Heart left ventricle (tissue), 16 donors: ENCODE measurements around the gene STK25. TPM values are rescaled to one million over a fixed set of nuclear protein-coding genes. Genes with fewer than 3 reads are reported as not detected.
"Not testable (repeated sequence)": the region's sequence is repeated elsewhere in the genome, so short reads cannot be mapped to it uniquely, and the experiment has no call there.

Source experiments
- ATAC-seq, 4 donors: fragments of 200-7000 bp; cut with Tn5 transposase; one replicate each; pipeline ENCODE4 v1.9.1; 2020 to 2022; ENCODE audit warnings: moderate library complexity in 4 of 4, mild to moderate bottlenecking in 3 of 4, moderate number of reproducible peaks in 1 of 4
- DNase-seq, 5 donors: peaks; one replicate each; pipeline ENCODE4 v3.0.0-alpha.2; 2020
- H3K27ac ChIP-seq, 12 donors: fragments of 200-600 bp; sonication (generic) in 4 of 12; one replicate each; pipeline versions ENCODE4 v1.5.0 to v1.8.0; 2016 to 2022; ENCODE audit warnings: mild to moderate bottlenecking in 2 of 12
- H3K27me3 ChIP-seq, 9 donors: fragments of 200-600 bp; sonication (generic) in 2 of 9; one replicate each; pipeline versions ENCODE4 v1.5.1 to v1.8.0; 2016 to 2022; ENCODE audit warnings: mild to moderate bottlenecking in 3 of 9
- H3K36me3 ChIP-seq, 9 donors: fragments of 200-600 bp; sonication (generic) in 2 of 9; one replicate each; pipeline versions ENCODE4 v1.5.0 to v1.8.0; 2018 to 2022; ENCODE audit warnings: mild to moderate bottlenecking in 2 of 9
- H3K4me1 ChIP-seq, 12 donors: fragments of 200-600 bp; sonication (generic) in 4 of 12; one replicate each; pipeline versions ENCODE4 v1.5.0 to v1.8.0; 2016 to 2022; ENCODE audit warnings: mild to moderate bottlenecking in 3 of 12
- H3K4me3 ChIP-seq, 12 donors: fragments of 200-600 bp; sonication (generic) in 4 of 12; one replicate each; pipeline versions ENCODE4 v1.5.0 to v1.8.0; 2017 to 2022; ENCODE audit warnings: mild to moderate bottlenecking in 9 of 12, moderate library complexity in 4 of 12
- H3K9me3 ChIP-seq, 12 donors: fragments of 200-600 bp; sonication (generic) in 4 of 12; one replicate each; pipeline versions ENCODE4 v1.5.0 to v1.8.0; 2016 to 2022; ENCODE audit warnings: mild to moderate bottlenecking in 1 of 12
- CTCF ChIP-seq, 12 donors: fragments of 200-600 bp; sonication (generic) in 4 of 12; IDR thresholded peaks; one replicate each; pipeline versions ENCODE4 v1.5.0 to v1.8.0; 2018 to 2022; ENCODE audit warnings: antibody characterized with exemption in 12 of 12, mild to moderate bottlenecking in 5 of 12
- POLR2A ChIP-seq, 2 donors: fragments of 450-650 bp; IDR thresholded peaks; one replicate each; pipeline ENCODE4 v1.6.1; 2017; ENCODE audit warnings: antibody characterized with exemption in 2 of 2, mild to moderate bottlenecking in 2 of 2, moderate library complexity in 2 of 2
- WGBS, 4 donors: extraction: QIAGEN DNeasy Blood & Tissue Kit in 2 of 4; methylation state at CpG; one replicate each; pipeline versions ENCODE4 v1.1.5 to v1.1.7; 2013 to 2018; 5-methylcytosine and 5-hydroxymethylcytosine counted together
- intact Hi-C, 10 donors: fragments of 100-400 bp; cut with DNase I; formaldehyde crosslinking; loops; one replicate each; pipeline versions ENCODE4 v1.11.1 to v1.14.2; 2022
- polyA plus RNA-seq, 2 donors: library from polyadenylated mRNA; stranded (reverse); fragments of 200-250 nt; gene quantifications; one replicate each; pipeline ENCODE4 v1.2.3, GENCODE V29; 2013
- total RNA-seq, 9 donors: library from RNA; depleted of rRNA in 2 of 9; stranded (reverse); fragments of >200 nt in 2 of 9; fragmentation: NEBNext Ultra II Directional in 3 of 9; extraction: Animal tissue kit (Norgen Biotek cat#: 25700) in 3 of 9; gene quantifications; one replicate each; pipeline versions ENCODE4 v1.1.0 to v1.2.4, GENCODE V29; 2016 to 2023
- donor health status: ischemic (EF 13 %, LVEDD 7.1; RV severe dilation, severe dysfunction).
- donor health status: healthy with polysubstance abuse.
- donor health status: DM: no; HTN: yes; CAD: no.
- donor health status: DM: no; HTN: no; CAD: no.
- donor health status: ischemic (EF 25% LVEDD 6.9; RV normal size, moderate dysfunction).
- donor health status: ischemic (EF 25% LVEDD 5.7; RV mildly dilated, moderate dysfunction).
- donor health status: healthy.
- donor health status: DM: yes; HTN: yes; CAD: no.
- donor health status: ischemic (EF 35%, LVEDD 5.7; RV mildly dilated, moderate dysfunction).
- donor health status: nonischemic (EF 11% LVEDD 7.7; RV severe dilation, severe dysfunction).
- donor health status: DM: yes; HTN: yes; CAD: no.
- donor health status: PGD.
- donor health status: ischemic (EF 29% LVEDD 5.4; RV normal size, mild dysfunction).
- donor health status: nonischemic (EF 23%, LVEDD 6.1; RV moderate dilation, normal function).

Gene STK25
- total and polyA plus RNA-seq, 11 donors = 76.8 to 186 (median 94.8) TPM

- DNase-seq = no peak
- no peak for ATAC-seq
- no peaks in the 10 kb centered on the region for H3K9me3 ChIP-seq
- no peaks in the 10 kb centered on the region for H3K4me1 ChIP-seq
- intact Hi-C loops = no loop called here
- TF ChIP-seq CTCF (IDR thresholded peaks at IDR 0.05) (no peak), POLR2A (IDR thresholded peaks at IDR 0.05) (no peak)
- peaks cover 0 to 6% (median 0%) of the 10 kb centered on the region in 9 donors for H3K27me3 ChIP-seq
- 75 to 83% (median 78%) methylated on average over 13 of the region's 13 CpGs for whole genome bisulfite sequencing, 4 donors
- H3K4me3 ChIP-seq = no peak overlapping the region
- no peak overlapping the region for H3K27ac ChIP-seq
- no peaks in the 10 kb centered on the region for H3K36me3 ChIP-seq
Measured at GRCh38 chr2:241531161-241531722, 22.9 kb upstream of the STK25 start.

- 62 to 77% (median 66%) methylated on average over 8 of the region's 8 CpGs for WGBS, 4 donors
- no peak for DNase-seq
- Histone ChIP-seq H3K27me3 (peaks cover 0 to 6% (median 0%) of the 10 kb centered on the region in 9 donors), H3K9me3 (no peaks in the 10 kb centered on the region), H3K4me3 (no peak overlapping the region), H3K27ac (no peak overlapping the region), H3K4me1 (no peaks in the 10 kb centered on the region), H3K36me3 (no peaks in the 10 kb centered on the region)
- intact Hi-C loops = no loop called here
- TF ChIP-seq CTCF (IDR thresholded peaks at IDR 0.05) (no peak), POLR2A (IDR thresholded peaks at IDR 0.05) (no peak)
- ATAC-seq = no peak
Measured at GRCh38 chr2:241530571-241530970, 22.2 kb upstream of the STK25 start.

GRCh38 chr2:241525818-241526780 lies 17.7 kb upstream of the STK25 start:
- DNase-seq = not testable (repeated sequence)

GRCh38 chr2:241522477-241522876 lies 14.1 kb upstream of the STK25 start:
- WGBS, 4 donors = 81 to 88% (median 84%) methylated on average over 5 of the region's 5 CpGs
- peaks cover 0 to 17% (median 0%) of the 10 kb centered on the region in 9 donors for H3K27me3 ChIP-seq
- ATAC-seq (no peak), DNase-seq (no peak)
- peaks cover 0 to 4% (median 0%) of the 10 kb centered on the region in 12 donors for H3K9me3 ChIP-seq
- no peaks in the 10 kb centered on the region for H3K4me1 ChIP-seq
- H3K4me3 ChIP-seq = no peak overlapping the region
- intact Hi-C loops = no loop called here
- H3K27ac ChIP-seq = no peak overlapping the region
- TF ChIP-seq CTCF (IDR thresholded peaks at IDR 0.05) (no peak), POLR2A (IDR thresholded peaks at IDR 0.05) (no peak)
- no peaks in the 10 kb centered on the region for H3K36me3 ChIP-seq

More at GRCh38 chr2:241525818-241526780, 17.7 kb upstream of the STK25 start:
- WGBS, 4 donors = 89 to 92% (median 91%) methylated on average over 31 of the region's 31 CpGs
- ATAC-seq, H3K4me1 ChIP-seq, H3K4me3 ChIP-seq, intact Hi-C loops, H3K9me3 ChIP-seq, H3K27ac ChIP-seq, H3K27me3 ChIP-seq, H3K36me3 ChIP-seq: not testable (repeated sequence)
